HepG2 (cell line): ENCODE results near the gene USP7. TPM values are rescaled to one million over a fixed set of nuclear protein-coding genes. Genes with fewer than 3 reads are reported as not detected.

Source experiments
- BRCA1 ChIP-seq: sonication (generic); formaldehyde crosslinking; IDR thresholded peaks from 2 replicates; pipeline ENCODE4 v1.4.0; 2020; ENCODE audit warnings: missing genetic modification reagents
- DR1 ChIP-seq: sonication (generic); formaldehyde crosslinking; IDR thresholded peaks from 2 replicates; pipeline ENCODE4 v1.8.0; 2021; ENCODE audit warnings: mild to moderate bottlenecking, missing genetic modification reagents, inconsistent platforms
- FOSL1 ChIP-seq: sonication (generic); formaldehyde crosslinking; IDR thresholded peaks from 2 replicates; pipeline ENCODE4 v1.9.0; 2021; ENCODE audit warnings: missing genetic modification reagents, borderline replicate concordance
- FOXO4 ChIP-seq: sonication (generic); formaldehyde crosslinking; conservative IDR thresholded peaks from 2 replicates; pipeline ENCODE4 v1.8.1; 2023; ENCODE audit warnings: missing genetic modification reagents
- JUNB ChIP-seq: sonication (generic); formaldehyde crosslinking; IDR thresholded peaks from 2 replicates; pipeline ENCODE4 v1.8.0; 2022; ENCODE audit warnings: missing genetic modification reagents, mild to moderate bottlenecking, borderline replicate concordance
- NR3C1 ChIP-seq: sonication (generic); formaldehyde crosslinking; IDR thresholded peaks from 2 replicates; pipeline ENCODE4 v1.4.0; 2020; ENCODE audit warnings: missing genetic modification reagents
- PAF1 ChIP-seq: IDR thresholded peaks from 2 replicates; pipeline ENCODE4 v1.6.1; 2016; ENCODE audit warnings: missing genetic modification reagents, missing compliant biosample characterization
- REPIN1 ChIP-seq: sonication (generic); formaldehyde crosslinking; IDR thresholded peaks from 2 replicates; pipeline ENCODE4 v1.8.0; 2022; ENCODE audit warnings: missing genetic modification reagents, low read depth, mild to moderate bottlenecking, borderline replicate concordance
- RNF219 ChIP-seq: sonication (generic); formaldehyde crosslinking; IDR thresholded peaks from 2 replicates; pipeline ENCODE4 v1.5.0; 2020; ENCODE audit warnings: mild to moderate bottlenecking, missing genetic modification reagents
- THYN1 ChIP-seq: sonication (generic); formaldehyde crosslinking; IDR thresholded peaks from 2 replicates; pipeline ENCODE4 v1.8.1; 2023; ENCODE audit warnings: low read depth, mild to moderate bottlenecking, moderate library complexity, missing genetic modification reagents, borderline replicate concordance
- TIGD3 ChIP-seq: sonication (generic); formaldehyde crosslinking; IDR thresholded peaks from 2 replicates; pipeline ENCODE4 v1.5.1; 2020; ENCODE audit warnings: mild to moderate bottlenecking, missing genetic modification reagents, borderline replicate concordance
- ZC3H13 ChIP-seq: sonication (generic); formaldehyde crosslinking; IDR thresholded peaks from 2 replicates; pipeline ENCODE4 v1.8.1; 2023; ENCODE audit warnings: mild to moderate bottlenecking, missing genetic modification reagents, moderate library complexity
- ZFP36L2 ChIP-seq: sonication (generic); formaldehyde crosslinking; IDR thresholded peaks from 2 replicates; pipeline ENCODE4 v1.4.0; 2020; ENCODE audit warnings: missing genetic modification reagents
- ZKSCAN5 ChIP-seq: sonication (generic); formaldehyde crosslinking; IDR thresholded peaks from 2 replicates; pipeline ENCODE4 v1.5.1; 2020; ENCODE audit warnings: mild to moderate bottlenecking, missing genetic modification reagents
- ZNF121 ChIP-seq: sonication (generic); formaldehyde crosslinking; IDR thresholded peaks from 2 replicates; pipeline ENCODE4 v1.5.0; 2020; ENCODE audit warnings: mild to moderate bottlenecking, missing genetic modification reagents
- ZNF234 ChIP-seq: sonication (generic); formaldehyde crosslinking; conservative IDR thresholded peaks from 2 replicates; pipeline ENCODE4 v1.5.1; 2020; ENCODE audit warnings: mild to moderate bottlenecking, missing genetic modification reagents
- ZNF235 ChIP-seq: sonication (generic); formaldehyde crosslinking; IDR thresholded peaks from 2 replicates; pipeline ENCODE4 v1.8.1; 2023; ENCODE audit warnings: mild to moderate bottlenecking, missing genetic modification reagents, borderline replicate concordance
- ZNF260 ChIP-seq: sonication (generic); formaldehyde crosslinking; IDR thresholded peaks from 2 replicates; pipeline ENCODE4 v1.4.0; 2020; ENCODE audit warnings: missing genetic modification reagents, low read depth, mild to moderate bottlenecking, borderline replicate concordance
- ZNF343 ChIP-seq: sonication (generic); formaldehyde crosslinking; IDR thresholded peaks from 2 replicates; pipeline ENCODE4 v1.4.0; 2020; ENCODE audit warnings: mild to moderate bottlenecking, missing genetic modification reagents
- ZNF782 ChIP-seq: sonication (generic); formaldehyde crosslinking; IDR thresholded peaks from 2 replicates; pipeline ENCODE4 v1.4.0; 2020; ENCODE audit warnings: missing genetic modification reagents, mild to moderate bottlenecking, borderline replicate concordance
- polyA plus RNA-seq, 8 experiments: library from polyadenylated mRNA; depleted of rRNA in 3 of 8; stranded (reverse) in 7 of 8; unstranded in 1 of 8; fragments of >200 nt; fragmentation: Illumina TruSeq in 4 of 8; extraction: Trizol in 4 of 8; gene quantifications; 2 replicates each; pipeline versions ENCODE4 v1.2.1 to v1.2.3, GENCODE V29; 2011 to 2016; ENCODE audit warnings: low read depth in 4 of 8, missing spikeins in 1 of 8, mixed read lengths in 1 of 8; ENCODE audit not compliant: insufficient read depth in 1 of 8
- total RNA-seq, 5 experiments: library from RNA; depleted of rRNA; stranded (reverse); fragments of >200 nt; fragmentation: Illumina TruSeq; extraction: Trizol; gene quantifications; 2 replicates each; pipeline ENCODE4 v1.2.3, GENCODE V29; 2016; ENCODE audit warnings: low read depth in 1 of 5
- TF ChIP-seq, protein P1 (sequence below): sonication (generic); formaldehyde crosslinking; IDR thresholded peaks from 2 replicates; pipeline ENCODE4 v1.4.0; 2020; ENCODE audit warnings: missing genetic modification reagents
- TF ChIP-seq, protein P2 (sequence below): IDR thresholded peaks from 2 replicates; pipeline ENCODE4 v1.6.1; 2012; ENCODE audit warnings: low read depth, low read length, improper control_type of control experiment

The USP7 gene
- total and polyA plus RNA-seq, 2 of the 13 experiments (the other 11 are each of a cell fraction or from before 2014, with no cell fraction given): 52.5 to 173 TPM

- no peak for TF ChIP-seq ZKSCAN5 (CRISPR knock-in tag)
- no peak for TF ChIP-seq PAF1 (CRISPR knock-in tag)
- no peak for TF ChIP-seq ZNF234
- peak; percentile 55; the same call in 1 of the 2 replicates for TF ChIP-seq THYN1
- 0 out of 2 replicates have a peak, but pooled peaks have one; percentile 73 for TF ChIP-seq ZFP36L2 (CRISPR knock-in tag)
- TF ChIP-seq FOSL1 (CRISPR knock-in tag): no peak; the same call in 1 of the 2 replicates
- no peak for TF ChIP-seq ZNF260 (CRISPR knock-in tag)
- TF ChIP-seq, protein P1, sequence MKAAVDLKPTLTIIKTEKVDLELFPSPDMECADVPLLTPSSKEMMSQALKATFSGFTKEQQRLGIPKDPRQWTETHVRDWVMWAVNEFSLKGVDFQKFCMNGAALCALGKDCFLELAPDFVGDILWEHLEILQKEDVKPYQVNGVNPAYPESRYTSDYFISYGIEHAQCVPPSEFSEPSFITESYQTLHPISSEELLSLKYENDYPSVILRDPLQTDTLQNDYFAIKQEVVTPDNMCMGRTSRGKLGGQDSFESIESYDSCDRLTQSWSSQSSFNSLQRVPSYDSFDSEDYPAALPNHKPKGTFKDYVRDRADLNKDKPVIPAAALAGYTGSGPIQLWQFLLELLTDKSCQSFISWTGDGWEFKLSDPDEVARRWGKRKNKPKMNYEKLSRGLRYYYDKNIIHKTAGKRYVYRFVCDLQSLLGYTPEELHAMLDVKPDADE (CRISPR knock-in tag): no peak
- no peak; the same call in 1 of the 2 replicates for TF ChIP-seq ZNF343 (CRISPR knock-in tag)
- peak; percentile 82; the same call in 1 of the 2 replicates for TF ChIP-seq TIGD3 (CRISPR knock-in tag)
- TF ChIP-seq JUNB: no peak
- TF ChIP-seq FOXO4: no peak
- no peak for TF ChIP-seq NR3C1 (CRISPR knock-in tag)
- TF ChIP-seq, protein P2, sequence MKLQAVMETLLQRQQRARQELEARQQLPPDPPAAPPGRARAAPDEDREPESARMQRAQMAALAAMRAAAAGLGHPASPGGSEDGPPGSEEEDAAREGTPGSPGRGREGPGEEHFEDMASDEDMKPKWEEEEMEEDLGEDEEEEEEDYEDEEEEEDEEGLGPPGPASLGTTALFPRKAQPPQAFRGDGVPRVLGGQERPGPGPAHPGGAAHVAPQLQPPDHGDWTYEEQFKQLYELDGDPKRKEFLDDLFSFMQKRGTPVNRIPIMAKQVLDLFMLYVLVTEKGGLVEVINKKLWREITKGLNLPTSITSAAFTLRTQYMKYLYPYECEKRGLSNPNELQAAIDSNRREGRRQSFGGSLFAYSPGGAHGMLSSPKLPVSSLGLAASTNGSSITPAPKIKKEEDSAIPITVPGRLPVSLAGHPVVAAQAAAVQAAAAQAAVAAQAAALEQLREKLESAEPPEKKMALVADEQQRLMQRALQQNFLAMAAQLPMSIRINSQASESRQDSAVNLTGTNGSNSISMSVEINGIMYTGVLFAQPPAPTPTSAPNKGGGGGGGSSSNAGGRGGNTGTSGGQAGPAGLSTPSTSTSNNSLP: peak; percentile 69; the same call in 1 of the 2 replicates
- TF ChIP-seq ZNF235 (CRISPR knock-in tag): peak; percentile 89; the same call in 1 of the 2 replicates
- peak; percentile 85 for TF ChIP-seq REPIN1 (CRISPR knock-in tag)
- peak; percentile 70; the same call in 1 of the 2 replicates for TF ChIP-seq ZNF121 (CRISPR knock-in tag)
- no peak for TF ChIP-seq RNF219 (CRISPR knock-in tag)
- no peak for TF ChIP-seq DR1 (CRISPR knock-in tag)
- no peak; the same call in 1 of the 2 replicates for TF ChIP-seq ZNF782 (CRISPR knock-in tag)
- no peak for TF ChIP-seq BRCA1 (CRISPR knock-in tag)
- TF ChIP-seq ZC3H13: no peak
Measured at GRCh38 chr16:9008601-9009260, 45.0 kb upstream of the USP7 start (continued).
